GM12878 (cell line): ENCODE measurements around the gene NCL. TPM values are rescaled to one million over a fixed set of nuclear protein-coding genes. Genes with fewer than 3 reads are reported as not detected.

Experiments
- BCL3 ChIP-seq: IDR thresholded peaks from 2 replicates; pipeline ENCODE4 v1.6.1; 2011; ENCODE audit warnings: borderline replicate concordance, low read depth, mild to moderate bottlenecking, moderate library complexity, low read length; ENCODE audit not compliant: insufficient read depth, poor library complexity, severe bottlenecking
- CBX5 ChIP-seq: sonication (generic); IDR thresholded peaks from 2 replicates; pipeline ENCODE4 v1.6.1; 2016; ENCODE audit warnings: low read depth, moderate library complexity, mild to moderate bottlenecking, inconsistent platforms
- CEBPB ChIP-seq, 2 experiments: fragments of 150-350 bp in 1 of 2; IDR thresholded peaks; 2 replicates each; pipeline ENCODE4 v1.6.1; 2012 to 2014; ENCODE audit warnings: low read depth in 2 of 2, low read length in 2 of 2, borderline replicate concordance in 1 of 2, inconsistent platforms in 1 of 2
- CHD1 ChIP-seq: IDR thresholded peaks from 2 replicates; pipeline ENCODE4 v1.6.1; 2012; ENCODE audit warnings: low read depth, low read length, improper control_type of control experiment
- E2F4 ChIP-seq: IDR thresholded peaks from 2 replicates; pipeline ENCODE4 v1.6.1; 2012; ENCODE audit warnings: low read depth, low read length, improper control_type of control experiment
- ELK1 ChIP-seq: IDR thresholded peaks from 2 replicates; pipeline ENCODE4 v1.6.1; 2012; ENCODE audit warnings: low read depth, low read length, improper control_type of control experiment
- HDGF ChIP-seq: fragments of 450-650 bp; IDR thresholded peaks from 2 replicates; pipeline ENCODE4 v1.6.1; 2016; ENCODE audit warnings: antibody characterized with exemption
- IKZF1 ChIP-seq: fragments of 450-650 bp; conservative IDR thresholded peaks from 2 replicates; pipeline ENCODE4 v1.6.1; 2017; ENCODE audit warnings: antibody characterized with exemption, mild to moderate bottlenecking
- KAT2A ChIP-seq: conservative IDR thresholded peaks from 2 replicates; pipeline ENCODE4 v1.6.1; 2011; ENCODE audit warnings: low read depth, low read length; ENCODE audit not compliant: control insufficient read depth
- MTA2 ChIP-seq: fragments of 450-650 bp; IDR thresholded peaks from 2 replicates; pipeline ENCODE4 v1.6.1; 2016; ENCODE audit warnings: low read depth, mild to moderate bottlenecking, moderate library complexity
- NR2C2 ChIP-seq: IDR thresholded peaks from 2 replicates; pipeline ENCODE4 v1.6.1; 2011; ENCODE audit warnings: borderline replicate concordance, low read depth; ENCODE audit not compliant: control insufficient read depth, insufficient read length
- PKNOX1 ChIP-seq: fragments of 450-650 bp; IDR thresholded peaks from 2 replicates; pipeline ENCODE4 v1.6.1; 2016; ENCODE audit warnings: mild to moderate bottlenecking
- POLR2A ChIP-seq: IDR thresholded peaks from 2 replicates; pipeline ENCODE4 v1.6.1; 2011; ENCODE audit warnings: low read depth, mild to moderate bottlenecking, low read length
- SMC3 ChIP-seq: IDR thresholded peaks from 2 replicates; pipeline ENCODE4 v1.6.1; 2011; ENCODE audit warnings: low read length, improper control_type of control experiment, borderline replicate concordance
- STAT1 ChIP-seq: fragments of 450-650 bp; conservative IDR thresholded peaks from 2 replicates; pipeline ENCODE4 v1.6.1; 2014; ENCODE audit warnings: antibody characterized with exemption, mild to moderate bottlenecking
- TBL1XR1 ChIP-seq: IDR thresholded peaks from 2 replicates; pipeline ENCODE4 v1.6.1; 2012; ENCODE audit warnings: low read depth, low read length, improper control_type of control experiment
- USF1 ChIP-seq: IDR thresholded peaks from 2 replicates; pipeline ENCODE4 v1.6.1; 2011; ENCODE audit warnings: borderline replicate concordance, low read depth, mild to moderate bottlenecking, moderate library complexity, mixed read lengths, low read length; ENCODE audit not compliant: insufficient read depth; ENCODE audit errors: extremely low read length
- polyA plus RNA-seq, 11 experiments: library from polyadenylated mRNA; depleted of rRNA in 4 of 11; unstranded in 6 of 11; stranded (reverse) in 5 of 11; fragments of >200 nt; fragmentation: Nextera tagmentation in 4 of 11; fragmentation: Illumina TruSeq in 1 of 11; extraction: Ambion mirVana in 4 of 11; extraction: Trizol in 1 of 11; gene quantifications; 1 replicate in 1 of 11; 2 replicates in 10 of 11; pipeline versions ENCODE4 v1.2.1 to v1.2.3, GENCODE V29; 2011 to 2016; ENCODE audit warnings: inconsistent platforms in 2 of 11, missing spikeins in 2 of 11, low read depth in 1 of 11
- total RNA-seq, 4 experiments: library from RNA; depleted of rRNA in 3 of 4; stranded (reverse); fragments of >200 nt in 3 of 4; fragmentation: Illumina TruSeq in 1 of 4; extraction: Trizol in 1 of 4; gene quantifications; 2 replicates each; pipeline versions ENCODE4 v1.2.1 to v1.2.3, GENCODE V29; 2013 to 2021
- TF ChIP-seq, protein P1 (sequence below): fragments of 450-650 bp; IDR thresholded peaks from 2 replicates; pipeline ENCODE4 v1.6.1; 2017; ENCODE audit warnings: mild to moderate bottlenecking, moderate library complexity

The NCL gene
- total and polyA plus RNA-seq, 10 of the 15 experiments (the other 5 are each of a cell fraction or from before 2014, with no cell fraction given), result 123 to 1,207 (median 529) TPM

DNA sequence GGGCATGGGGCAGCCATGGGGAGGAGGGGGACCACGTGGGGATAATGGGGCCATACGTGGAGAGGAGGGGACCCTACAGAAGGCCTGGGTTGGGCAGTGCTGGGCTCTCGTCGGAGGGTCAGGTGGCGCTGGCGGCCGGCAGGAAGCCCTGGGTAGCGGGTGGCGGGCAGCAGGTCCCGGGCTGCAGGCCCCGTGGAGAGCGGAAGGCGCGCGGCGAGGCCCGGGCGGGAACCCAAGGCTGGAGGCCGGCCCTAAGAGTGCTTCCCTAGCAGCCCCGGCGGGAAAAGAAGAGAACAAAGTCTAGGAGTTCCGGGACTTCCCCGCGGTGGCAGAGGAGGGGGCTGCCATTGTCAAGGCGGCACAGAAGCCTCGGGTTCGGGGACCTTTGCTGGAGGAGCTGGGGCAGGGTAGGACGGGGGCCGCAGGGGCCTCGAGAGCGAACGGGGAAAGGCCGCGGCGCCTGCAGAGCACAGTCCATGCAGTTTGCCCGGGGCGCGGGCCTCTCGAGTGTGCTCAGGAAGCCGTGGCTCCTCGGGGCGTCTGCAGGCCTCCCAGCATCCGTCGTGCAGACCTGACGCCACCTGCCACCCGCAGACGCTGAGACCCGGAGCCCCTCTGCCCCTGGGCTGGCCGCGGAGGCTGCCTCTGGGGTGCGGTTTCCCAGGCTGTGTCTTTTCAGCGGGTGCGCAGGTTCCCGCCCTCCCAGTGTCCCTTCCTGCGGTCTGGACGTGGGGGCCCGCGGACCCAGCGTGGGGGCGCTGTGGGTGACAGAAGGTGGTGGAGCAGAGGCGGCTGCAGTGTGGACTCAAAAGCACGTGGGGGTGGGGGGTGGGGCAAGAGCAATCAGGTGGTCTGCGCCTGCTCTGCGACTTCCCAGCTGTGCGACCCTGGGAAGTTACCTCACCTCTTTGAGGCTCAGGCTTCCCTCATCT, 19.4 kb upstream of the NCL start (continued):
- TF ChIP-seq TBL1XR1 (no peak), E2F4 (no peak), MTA2 (no peak), KAT2A (no peak), NR2C2 (no peak), USF1 (peak; percentile 50), SMC3 (no peak), ELK1 (no peak), IKZF1 (peak; percentile 76), CEBPB (IDR thresholded peaks at IDR 0.05; ENCODE audit: borderline replicate concordance in 1 of 2, low read depth in 2 of 2, low read length in 2 of 2) (no peak), HDGF (no peak), PKNOX1 (no peak), CHD1 (no peak), POLR2A (peak; percentile 75), CBX5 (no peak), BCL3 (no peak), STAT1 (no peak)
- TF ChIP-seq, protein P1, sequence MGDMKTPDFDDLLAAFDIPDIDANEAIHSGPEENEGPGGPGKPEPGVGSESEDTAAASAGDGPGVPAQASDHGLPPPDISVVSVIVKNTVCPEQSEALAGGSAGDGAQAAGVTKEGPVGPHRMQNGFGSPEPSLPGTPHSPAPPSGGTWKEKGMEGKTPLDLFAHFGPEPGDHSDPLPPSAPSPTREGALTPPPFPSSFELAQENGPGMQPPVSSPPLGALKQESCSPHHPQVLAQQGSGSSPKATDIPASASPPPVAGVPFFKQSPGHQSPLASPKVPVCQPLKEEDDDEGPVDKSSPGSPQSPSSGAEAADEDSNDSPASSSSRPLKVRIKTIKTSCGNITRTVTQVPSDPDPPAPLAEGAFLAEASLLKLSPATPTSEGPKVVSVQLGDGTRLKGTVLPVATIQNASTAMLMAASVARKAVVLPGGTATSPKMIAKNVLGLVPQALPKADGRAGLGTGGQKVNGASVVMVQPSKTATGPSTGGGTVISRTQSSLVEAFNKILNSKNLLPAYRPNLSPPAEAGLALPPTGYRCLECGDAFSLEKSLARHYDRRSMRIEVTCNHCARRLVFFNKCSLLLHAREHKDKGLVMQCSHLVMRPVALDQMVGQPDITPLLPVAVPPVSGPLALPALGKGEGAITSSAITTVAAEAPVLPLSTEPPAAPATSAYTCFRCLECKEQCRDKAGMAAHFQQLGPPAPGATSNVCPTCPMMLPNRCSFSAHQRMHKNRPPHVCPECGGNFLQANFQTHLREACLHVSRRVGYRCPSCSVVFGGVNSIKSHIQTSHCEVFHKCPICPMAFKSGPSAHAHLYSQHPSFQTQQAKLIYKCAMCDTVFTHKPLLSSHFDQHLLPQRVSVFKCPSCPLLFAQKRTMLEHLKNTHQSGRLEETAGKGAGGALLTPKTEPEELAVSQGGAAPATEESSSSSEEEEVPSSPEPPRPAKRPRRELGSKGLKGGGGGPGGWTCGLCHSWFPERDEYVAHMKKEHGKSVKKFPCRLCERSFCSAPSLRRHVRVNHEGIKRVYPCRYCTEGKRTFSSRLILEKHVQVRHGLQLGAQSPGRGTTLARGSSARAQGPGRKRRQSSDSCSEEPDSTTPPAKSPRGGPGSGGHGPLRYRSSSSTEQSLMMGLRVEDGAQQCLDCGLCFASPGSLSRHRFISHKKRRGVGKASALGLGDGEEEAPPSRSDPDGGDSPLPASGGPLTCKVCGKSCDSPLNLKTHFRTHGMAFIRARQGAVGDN, result peak; percentile 54; the same call in 1 of the 2 replicates
